ENCODE measurements around the gene IQCK.

The IQCK gene

GRCh38 chr16:19722269-19722952 lies 4.3 kb downstream of the IQCK start:
- DNase-seq = no peak

GRCh38 chr16:19722981-19723380 lies 4.9 kb downstream of the IQCK start:
- DNase-seq = no peak

GRCh38 chr16:19728636-19728965 lies 10.5 kb downstream of the IQCK start:
- DNase-seq = no peak

- DNase-seq = no peak
Observed at GRCh38 chr16:19733551-19733950, 15.5 kb downstream of the IQCK start.

GRCh38 chr16:19735074-19735867 lies 17.2 kb downstream of the IQCK start:
- no peak for DNase-seq

DNA sequence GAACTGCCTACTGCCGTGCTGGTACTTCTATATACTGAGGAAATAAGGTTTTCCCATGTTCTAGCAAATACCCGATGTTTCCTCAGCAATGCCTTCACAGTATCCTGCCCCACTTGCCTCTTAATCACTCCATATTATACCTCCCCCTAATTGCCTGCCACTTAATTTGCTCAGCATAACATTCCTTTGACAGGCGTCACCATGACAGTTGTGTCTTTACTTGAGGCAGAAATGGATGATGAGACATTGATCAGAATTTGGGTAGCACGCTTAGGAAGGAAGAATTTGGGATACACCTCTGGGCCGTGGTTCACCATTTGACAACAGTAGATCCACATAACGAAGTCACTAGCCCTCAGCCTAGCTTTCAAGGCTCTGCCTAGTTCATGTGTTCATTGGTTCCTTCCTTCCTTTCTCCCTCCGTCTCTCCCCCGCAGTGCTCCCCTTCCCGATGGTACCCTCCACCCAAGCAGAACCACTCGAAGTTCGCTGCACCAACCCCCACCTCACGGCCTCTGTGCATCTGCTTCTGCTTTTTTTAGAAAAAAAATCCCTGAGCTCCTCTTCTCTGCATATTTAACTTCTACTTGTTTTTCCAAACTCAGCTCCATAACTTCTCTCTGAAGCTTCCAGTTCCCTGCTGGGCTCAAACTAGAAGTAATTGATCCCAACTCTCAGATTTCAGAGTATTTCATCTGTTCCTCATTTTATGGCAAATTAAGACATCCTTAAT lies 19.4 kb downstream of the IQCK start:
- no peak for DNase-seq

DNA sequence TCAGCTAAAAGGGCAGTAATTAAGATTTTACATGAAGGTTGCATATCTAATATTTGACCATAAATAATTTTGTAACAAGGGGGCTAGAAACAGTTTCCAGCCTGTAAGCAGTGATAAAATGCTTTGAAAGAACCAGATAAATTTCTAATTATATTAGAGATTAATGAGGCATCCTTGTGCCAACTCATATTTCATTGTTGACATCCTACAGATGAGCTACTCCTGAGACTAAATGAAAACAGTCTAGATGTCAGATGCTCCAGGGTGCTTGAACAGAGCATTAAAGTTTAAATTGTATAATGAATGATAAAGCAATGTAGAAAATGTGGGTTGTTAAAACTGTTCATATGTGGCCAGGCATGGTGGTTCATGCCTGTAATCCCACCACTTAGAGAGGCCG lies 23.3 kb downstream of the IQCK start:
- no peak for DNase-seq

DNA sequence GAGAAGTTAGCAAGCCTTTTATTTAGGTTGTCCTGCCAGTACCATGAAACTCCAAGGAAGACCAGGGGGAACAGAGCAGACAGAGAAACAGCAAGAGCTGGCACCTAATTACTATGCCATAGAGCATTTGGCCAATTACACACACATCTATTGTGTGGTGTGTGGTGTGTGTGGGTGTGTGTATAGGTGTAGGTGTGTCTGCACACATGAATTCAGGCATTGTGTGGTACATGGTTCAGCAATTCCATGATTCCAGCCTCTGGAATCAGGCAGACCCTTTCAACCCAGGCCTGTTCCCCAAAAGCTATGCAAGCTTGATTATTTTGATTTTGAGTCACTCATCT lies 25.7 kb downstream of the IQCK start:
- no peak for DNase-seq

- no peak for DNase-seq
Observed at GRCh38 chr16:19744670-19745069, 26.6 kb downstream of the IQCK start.

GRCh38 chr16:19745286-19746010 lies 27.4 kb downstream of the IQCK start:
- no peak for DNase-seq

DNA sequence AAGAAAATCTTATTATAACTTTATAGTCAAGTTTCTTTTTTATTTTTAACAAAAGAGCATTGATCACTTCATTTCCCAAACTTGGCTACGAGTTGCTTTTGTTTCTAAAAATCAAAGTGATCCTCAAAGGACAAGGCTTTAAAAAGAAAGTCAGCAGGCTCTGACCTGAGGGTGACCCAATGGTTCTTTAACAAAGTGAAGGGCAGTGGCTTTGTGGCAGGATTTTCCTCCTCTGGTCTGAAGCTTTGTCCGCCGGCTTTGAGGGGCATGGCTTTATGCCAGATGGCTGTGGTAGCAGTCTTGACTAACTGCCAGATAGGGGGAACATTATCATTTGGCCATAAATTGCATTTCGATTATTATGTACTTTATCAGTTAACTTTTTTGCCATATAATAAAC lies 28.5 kb downstream of the IQCK start:
- DNase-seq = no peak

DNA sequence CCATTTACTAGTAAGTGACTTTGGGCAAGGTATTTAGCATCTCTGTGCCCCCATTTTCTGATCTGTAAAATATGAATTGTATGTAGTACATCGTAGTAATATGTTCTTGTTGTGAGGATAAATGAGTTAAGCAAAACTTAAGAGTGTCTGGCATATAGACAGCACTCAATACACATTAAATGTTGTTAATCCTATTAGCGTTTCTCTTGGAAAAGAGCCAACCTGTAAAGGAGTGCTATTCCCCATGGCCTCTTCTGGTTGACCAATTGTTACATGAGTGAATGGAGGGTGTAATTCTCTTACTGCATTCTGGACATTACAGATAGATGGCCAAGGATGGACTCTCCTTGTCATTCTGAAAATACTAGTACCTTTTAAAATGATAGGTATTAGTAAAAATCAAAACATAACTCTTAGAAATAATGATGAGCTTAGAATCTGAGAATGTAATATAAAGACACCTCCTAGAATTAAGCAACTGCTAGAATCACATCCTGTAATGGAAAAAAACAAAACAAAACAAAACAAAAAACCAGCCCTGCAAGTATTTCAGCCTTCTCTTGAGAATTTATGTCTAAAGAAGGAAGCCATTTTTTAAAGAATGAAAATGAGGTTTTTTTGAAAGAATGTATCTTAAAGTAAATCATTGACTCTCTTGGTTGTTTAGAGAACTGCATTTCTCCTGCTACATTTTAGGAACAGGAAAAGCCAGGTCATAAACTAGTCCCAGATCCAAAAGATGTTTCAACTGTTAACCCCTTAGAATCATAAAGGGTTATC lies 30.5 kb downstream of the IQCK start:
- DNase-seq = peak; percentile 4

- no peak for DNase-seq
Observed at GRCh38 chr16:19749571-19750080, 31.6 kb downstream of the IQCK start.

DNA sequence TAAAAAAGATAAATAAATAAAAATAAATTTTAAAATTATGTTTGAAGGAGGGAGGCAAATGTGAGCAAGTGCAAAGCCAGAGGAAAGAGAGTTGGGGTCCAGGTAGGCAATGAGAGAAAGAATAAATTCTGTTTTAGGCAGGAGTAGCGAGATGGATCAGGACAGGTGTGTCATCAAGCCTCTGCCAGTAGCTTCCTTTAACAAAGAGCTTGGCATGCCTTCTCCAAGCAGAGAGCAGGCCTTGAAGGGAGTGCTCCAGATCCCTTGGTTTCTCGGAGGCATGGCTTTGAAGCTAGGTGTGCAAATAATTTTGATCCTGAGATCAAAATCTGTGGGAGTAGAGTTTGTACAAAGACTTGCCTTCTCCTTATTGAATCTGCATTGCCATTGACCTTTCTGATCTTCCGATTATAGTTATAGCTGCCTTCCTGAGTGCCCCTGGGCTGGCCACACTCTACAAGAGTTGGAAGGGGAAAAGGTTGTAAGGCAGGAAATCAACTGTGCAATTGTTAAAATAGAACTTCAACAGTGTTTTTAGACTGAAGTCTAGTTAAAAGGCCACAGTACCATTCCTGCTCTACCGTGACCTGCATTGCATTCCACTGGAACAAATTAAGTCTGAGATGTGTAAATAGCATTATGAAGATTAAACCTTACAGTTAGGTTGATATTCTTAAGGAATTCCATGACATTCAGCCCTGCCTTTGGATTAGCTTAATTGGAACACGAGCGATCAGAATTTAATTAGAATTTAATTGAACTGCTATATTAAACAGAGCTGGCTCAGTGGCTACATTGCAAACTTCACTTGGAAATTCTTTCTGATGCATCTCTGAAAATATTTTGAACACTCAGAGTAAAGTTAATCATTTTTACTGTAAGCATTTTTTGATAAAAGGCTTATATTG lies 33.7 kb downstream of the IQCK start:
- DNase-seq = no peak

- no peak for DNase-seq
Observed at GRCh38 chr16:19753815-19754643, 36.0 kb downstream of the IQCK start.

- no peak for DNase-seq
Observed at GRCh38 chr16:19754644-19755036, 36.6 kb downstream of the IQCK start.

GRCh38 chr16:19755268-19755667 lies 37.2 kb downstream of the IQCK start:
- no peak for DNase-seq

DNA sequence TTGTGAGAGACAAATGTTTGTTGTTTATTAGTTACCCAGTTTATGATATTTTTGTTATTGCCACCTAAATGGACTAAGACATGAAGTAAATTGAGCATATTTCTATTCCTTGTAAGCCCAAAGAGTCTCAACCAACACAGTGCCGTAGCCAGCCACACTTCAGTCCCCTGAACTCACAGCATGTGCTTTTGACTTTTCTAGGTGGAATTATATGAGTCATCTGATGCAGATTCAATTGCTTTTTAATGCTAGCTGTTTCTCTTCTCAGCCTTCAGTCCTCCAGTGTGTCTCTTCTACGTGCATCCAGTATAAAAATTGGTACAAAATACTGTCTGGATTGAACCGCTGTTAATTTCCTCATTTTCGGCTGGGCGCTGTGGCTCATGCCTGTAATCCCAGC lies 39.0 kb downstream of the IQCK start:
- no peak for DNase-seq

DNA sequence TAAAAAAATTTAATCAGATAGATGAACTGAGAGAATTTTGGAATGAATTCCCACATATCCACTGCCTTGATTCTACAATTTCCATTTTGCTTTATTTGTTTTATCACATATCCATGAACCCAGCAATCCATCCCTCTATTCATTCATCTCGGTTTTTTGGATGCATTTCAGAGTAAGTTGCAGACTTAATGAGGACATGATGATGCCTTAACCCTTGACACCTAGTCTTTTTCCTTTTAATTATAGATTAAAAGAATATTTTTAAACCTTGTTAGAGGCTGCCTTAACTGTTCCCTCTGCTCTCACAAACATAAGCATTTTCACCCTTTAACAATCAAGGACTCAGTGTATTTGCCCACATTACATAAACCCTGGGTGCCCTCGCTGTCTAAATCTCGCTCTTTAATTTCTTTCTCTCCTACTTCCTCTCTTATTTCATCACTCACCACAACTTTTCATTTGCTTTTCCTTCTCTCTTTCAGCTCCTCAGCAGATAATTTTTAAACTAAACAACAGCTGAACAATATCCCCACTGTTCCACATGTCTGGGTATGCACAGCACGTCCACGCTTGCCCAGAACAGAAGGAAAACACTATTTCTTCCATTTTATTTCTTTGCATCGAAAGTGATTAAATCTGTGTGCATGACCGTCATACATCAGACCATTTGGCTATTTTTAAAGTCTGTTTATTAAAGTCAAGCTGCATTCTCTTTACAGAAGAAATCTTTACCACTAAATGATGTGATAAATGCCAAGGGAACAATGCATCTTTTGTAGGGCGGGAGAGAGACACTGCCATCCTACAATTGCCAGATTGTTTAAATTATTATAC lies 39.9 kb downstream of the IQCK start:
- DNase-seq = peak; percentile 67

All from NCI-H2171 treated with DMSO at 0.1 percent for 48 hours (cell line).